ENCODE measurements around the gene CCDC102B. TPM values are rescaled to one million over a fixed set of nuclear protein-coding genes. Genes with fewer than 3 reads are reported as not detected.
A peak's percentile ranks its signal among the peaks of the same experiment; 100 is the strongest.

CCDC102B gene
- total RNA-seq, 1 experiment from 2014 or later = 3.1 TPM

- peaks cover 4% of the 10 kb centered on the region for H3K9me3 Mint-ChIP-seq
- TF ChIP-seq ZNF317 (CRISPR knock-in tag; IDR thresholded peaks at IDR 0.05; ENCODE audit: borderline replicate concordance, low read depth) (no peak), E2F4 (CRISPR knock-in tag; IDR thresholded peaks at IDR 0.05; ENCODE audit: borderline replicate concordance, low read depth) (no peak), NR1H2 (CRISPR knock-in tag; IDR thresholded peaks at IDR 0.05) (no peak), ZNF416 (CRISPR knock-in tag; IDR thresholded peaks at IDR 0.05) (no peak), FOXP4 (CRISPR knock-in tag; IDR thresholded peaks at IDR 0.05) (no peak), NR2C2 (CRISPR knock-in tag; IDR thresholded peaks at IDR 0.05) (no peak), EMX1 (CRISPR knock-in tag; IDR thresholded peaks at IDR 0.05) (no peak), GABPB1 (CRISPR knock-in tag; IDR thresholded peaks at IDR 0.05) (no peak), AFF4 (CRISPR knock-in tag; IDR thresholded peaks at IDR 0.05; ENCODE audit: borderline replicate concordance) (no peak), E2F1 (CRISPR knock-in tag; IDR thresholded peaks at IDR 0.05) (no peak), FOXP1 (CRISPR knock-in tag; IDR thresholded peaks at IDR 0.05; ENCODE audit: borderline replicate concordance) (no peak)
- ChIA-PET POLR2A (no interaction called here), CTCF (no interaction called here)
- no peak overlapping the region for H3K4me3 Mint-ChIP-seq
- no peaks in the 10 kb centered on the region for H3K36me3 Mint-ChIP-seq
- DNase-seq (ENCODE audit: low spot score) = no peak
- ATAC-seq = no peak
- peaks cover 15% of the 10 kb centered on the region for H3K4me1 Mint-ChIP-seq
- no peaks in the 10 kb centered on the region for H3K27me3 Mint-ChIP-seq (ENCODE audit: low read depth)
- no peak overlapping the region for H3K27ac Mint-ChIP-seq
Measured at GRCh38 chr18:68956650-68957049, 158.8 kb downstream of the CCDC102B start.

GRCh38 chr18:68960355-68960754, 162.5 kb downstream of the CCDC102B start:
- ATAC-seq = peak; percentile 41

GRCh38 chr18:68962623-68963022, 164.7 kb downstream of the CCDC102B start:
- Mint-ChIP-seq H3K27me3 (ENCODE audit: low read depth) (no peaks in the 10 kb centered on the region), H3K4me3 (no peak overlapping the region), H3K4me1 (peaks cover 14% of the 10 kb centered on the region), H3K36me3 (no peaks in the 10 kb centered on the region), H3K27ac (no peak overlapping the region), H3K9me3 (peaks cover 4% of the 10 kb centered on the region)
- DNase-seq (ENCODE audit: low spot score) = no peak
- ChIA-PET CTCF (no interaction called here), POLR2A (no interaction called here)
- ATAC-seq = no peak
- TF ChIP-seq ZNF512 (CRISPR knock-in tag; IDR thresholded peaks at IDR 0.05; ENCODE audit: borderline replicate concordance) = no peak

More at GRCh38 chr18:68960355-68960754, 162.5 kb downstream of the CCDC102B start:
- Mint-ChIP-seq H3K27me3 (ENCODE audit: low read depth) (no peaks in the 10 kb centered on the region), H3K4me3 (no peak overlapping the region), H3K9me3 (peaks cover 4% of the 10 kb centered on the region), H3K27ac (no peak overlapping the region), H3K4me1 (peaks cover 7% of the 10 kb centered on the region), H3K36me3 (no peaks in the 10 kb centered on the region)
- ChIA-PET POLR2A (no interaction called here), CTCF (no interaction called here)
- DNase-seq (ENCODE audit: low spot score) = no peak
- no peak for TF ChIP-seq NFE2L1 (CRISPR knock-in tag; IDR thresholded peaks at IDR 0.05)
- no peak for TF ChIP-seq JUN (CRISPR knock-in tag; IDR thresholded peaks at IDR 0.05)

Data from WTC11 (cell line).